Stimulated activated CD4-positive, alpha-beta T cell treated with anti-CD3 and anti-CD28 coated beads, Interleukin-12 subunit alpha, Interleukin-12 subunit beta, amount 100 ng/mL, for 48 hours (primary cell): ENCODE data around the gene NF2.
"Not testable (repeated sequence)": the region's sequence is repeated elsewhere in the genome, so short reads cannot be mapped to it uniquely, and the experiment has no call there.

Experiments
- DNase-seq, 3 donors: peaks; one replicate each; pipeline ENCODE4 v3.0.0-alpha.2; 2020; ENCODE audit warnings: low read depth in 2 of 3, low spot score in 1 of 3

NF2 gene

GRCh38 chr22:29594447-29594846 is 9.0 kb upstream of the NF2 start:
- DNase-seq, result not testable (repeated sequence)

- DNase-seq, result no peak
Observed at GRCh38 chr22:29596408-29596807, 7.0 kb upstream of the NF2 start.

DNA sequence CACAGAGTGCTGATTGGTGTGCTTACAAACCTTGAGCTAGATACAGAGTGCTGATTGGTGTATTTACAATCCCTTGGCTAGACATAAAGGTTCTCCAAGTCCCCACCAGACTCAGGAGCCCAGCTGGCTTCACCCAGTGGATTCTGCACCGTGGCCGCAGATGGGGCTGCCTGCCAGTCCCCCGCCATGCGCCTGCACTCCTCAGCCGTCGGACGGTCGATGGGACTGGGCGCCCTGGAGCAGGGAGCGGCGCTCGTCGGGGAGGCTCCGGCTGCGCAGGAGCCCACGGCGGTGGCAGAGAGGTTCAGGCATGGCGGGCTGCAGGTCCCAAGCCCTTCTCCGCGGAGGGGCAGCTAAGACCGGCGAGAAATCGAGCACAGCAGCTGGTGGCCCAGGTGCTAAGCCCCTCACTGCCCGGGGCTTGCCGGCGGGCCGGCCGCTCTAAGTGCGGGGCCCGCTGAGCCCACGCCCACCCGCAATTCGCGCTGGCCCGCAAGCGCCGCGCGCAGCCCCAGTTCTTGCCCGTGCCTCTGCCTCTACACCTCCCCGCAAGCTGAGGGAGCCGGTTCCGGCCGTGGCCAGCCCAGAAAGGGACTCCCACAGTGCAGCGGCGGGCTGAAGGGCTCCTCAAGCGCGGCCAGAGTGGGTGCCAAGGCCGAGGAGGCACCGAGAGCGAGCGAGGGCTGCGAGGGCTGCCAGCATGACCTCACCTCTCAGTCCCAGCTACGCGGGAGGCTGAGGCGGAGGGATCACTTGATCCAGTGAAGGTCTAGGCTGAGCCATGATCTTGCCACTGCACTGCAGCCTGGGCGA is 5.4 kb upstream of the NF2 start:
- not testable (repeated sequence) for DNase-seq

DNA sequence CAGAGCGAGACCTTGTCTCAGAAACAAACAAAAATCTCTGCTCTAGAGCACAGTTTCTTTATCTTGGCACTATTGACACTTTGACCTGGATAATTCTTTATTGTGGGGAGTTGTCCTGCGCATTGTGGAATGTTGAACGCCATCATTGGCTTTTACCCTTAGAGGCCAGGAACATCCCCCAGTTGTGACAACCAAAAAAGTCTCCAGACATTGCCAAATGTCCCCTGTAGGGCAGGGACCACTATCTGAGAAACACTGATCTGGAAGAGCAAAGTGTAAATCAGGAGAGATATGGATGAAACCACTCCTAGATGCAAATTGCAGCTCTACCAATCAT is 4.8 kb upstream of the NF2 start:
- DNase-seq, result no peak

- DNase-seq, result peak in 1 of 3 donors; percentile 22
Observed at GRCh38 chr22:29604076-29604360, 585 bp downstream of the NF2 start.

- DNase-seq, result no peak
Observed at GRCh38 chr22:29605527-29605850, 2.1 kb downstream of the NF2 start.

- no peak for DNase-seq
Observed at GRCh38 chr22:29606320-29606719, 2.9 kb downstream of the NF2 start.

DNA sequence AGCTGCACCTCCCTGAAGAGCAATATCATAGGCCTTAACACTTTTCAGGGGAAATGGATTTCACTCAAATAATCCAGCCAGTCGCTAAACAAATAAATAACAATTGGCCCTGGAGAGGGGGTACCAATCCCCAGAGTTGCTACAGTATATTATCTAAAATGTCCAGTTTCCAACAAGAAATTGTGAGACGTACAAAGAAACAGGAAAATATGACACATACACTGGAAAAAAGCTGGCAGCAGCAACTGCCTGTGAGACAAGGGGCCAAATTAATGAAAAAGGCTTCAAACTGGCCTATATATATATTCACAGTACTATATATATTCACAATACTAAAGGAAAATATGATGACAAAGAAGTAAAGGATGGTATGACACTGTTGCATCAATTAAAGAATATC is 4.0 kb downstream of the NF2 start:
- no peak for DNase-seq

DNA sequence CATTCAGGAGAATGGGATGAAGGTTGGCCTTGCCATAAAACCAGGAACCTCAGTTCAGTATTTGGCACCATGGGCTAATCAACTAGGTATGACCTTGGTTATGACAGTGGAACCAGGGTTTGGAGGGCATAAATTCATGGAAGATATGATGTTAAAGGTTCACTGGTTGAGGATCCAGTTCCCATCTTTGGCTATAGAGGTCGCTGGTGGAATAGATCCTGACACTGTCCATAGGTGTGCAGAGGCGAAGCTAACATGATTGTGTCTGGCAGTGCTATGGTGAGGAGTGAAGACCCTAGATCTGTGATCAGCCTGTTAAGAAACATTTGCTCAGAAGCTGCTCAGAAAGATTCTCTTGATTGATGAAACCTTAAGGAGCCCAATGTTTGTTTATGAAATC is 5.7 kb downstream of the NF2 start:
- DNase-seq, result no peak

DNA sequence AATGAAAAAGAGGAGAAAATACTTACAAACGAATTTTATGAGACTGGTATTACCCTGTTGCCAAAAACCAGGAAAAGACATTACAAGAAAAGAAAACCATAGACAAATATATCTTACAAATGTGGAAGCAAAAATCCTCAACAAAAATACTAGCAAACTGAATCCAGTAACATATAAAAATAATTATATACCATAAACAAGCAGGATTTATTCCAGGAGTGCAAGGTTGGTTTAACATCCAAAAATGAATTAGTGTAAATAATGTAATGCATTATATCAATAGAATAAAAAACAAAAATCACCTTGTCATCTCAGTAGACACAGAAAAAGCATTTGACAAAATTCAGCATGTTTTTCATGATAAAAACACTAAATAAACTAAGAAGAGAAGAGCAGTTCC is 7.3 kb downstream of the NF2 start:
- DNase-seq, result no peak

- DNase-seq, result no peak
Observed at GRCh38 chr22:29615705-29616327, 12.4 kb downstream of the NF2 start.

- no peak for DNase-seq
Observed at GRCh38 chr22:29617922-29618629, 14.6 kb downstream of the NF2 start.

DNA sequence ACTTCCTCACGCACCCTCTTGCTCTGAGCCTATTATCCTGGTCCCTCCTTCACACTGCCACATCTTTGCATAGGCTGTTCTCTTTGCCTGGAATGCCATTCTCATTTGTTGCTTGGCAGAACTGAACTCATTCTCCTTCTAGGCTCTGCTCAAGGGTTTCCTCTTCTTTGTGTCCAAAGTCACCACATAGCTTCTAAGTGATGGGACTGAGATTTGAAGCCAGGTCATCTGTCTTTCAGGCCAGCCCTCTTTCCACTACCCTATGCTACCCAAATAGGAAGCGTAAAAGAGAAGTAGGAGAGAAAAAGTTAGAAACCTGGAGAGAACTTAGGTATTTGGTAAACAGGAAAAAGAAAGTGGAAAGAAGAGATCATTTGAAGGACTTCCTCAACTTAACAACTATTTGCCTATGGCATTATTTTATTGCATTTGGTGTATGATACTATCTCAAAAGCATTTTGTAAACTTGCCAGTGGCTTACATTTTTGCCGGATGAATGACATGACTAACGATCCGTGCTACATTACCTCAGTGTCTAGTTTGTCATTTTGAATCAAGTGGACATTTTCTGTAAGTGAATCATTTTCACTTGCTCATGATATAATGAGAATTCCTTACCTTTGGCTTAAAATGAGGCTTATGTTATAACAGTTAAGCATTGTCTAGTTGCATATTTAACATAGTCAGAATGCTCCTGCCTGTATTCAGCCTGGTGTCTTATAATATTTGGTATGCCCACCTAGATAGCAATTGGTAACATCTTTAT is 18.5 kb downstream of the NF2 start:
- DNase-seq, result no peak

GRCh38 chr22:29623059-29623458 is 19.6 kb downstream of the NF2 start:
- DNase-seq, result no peak

DNA sequence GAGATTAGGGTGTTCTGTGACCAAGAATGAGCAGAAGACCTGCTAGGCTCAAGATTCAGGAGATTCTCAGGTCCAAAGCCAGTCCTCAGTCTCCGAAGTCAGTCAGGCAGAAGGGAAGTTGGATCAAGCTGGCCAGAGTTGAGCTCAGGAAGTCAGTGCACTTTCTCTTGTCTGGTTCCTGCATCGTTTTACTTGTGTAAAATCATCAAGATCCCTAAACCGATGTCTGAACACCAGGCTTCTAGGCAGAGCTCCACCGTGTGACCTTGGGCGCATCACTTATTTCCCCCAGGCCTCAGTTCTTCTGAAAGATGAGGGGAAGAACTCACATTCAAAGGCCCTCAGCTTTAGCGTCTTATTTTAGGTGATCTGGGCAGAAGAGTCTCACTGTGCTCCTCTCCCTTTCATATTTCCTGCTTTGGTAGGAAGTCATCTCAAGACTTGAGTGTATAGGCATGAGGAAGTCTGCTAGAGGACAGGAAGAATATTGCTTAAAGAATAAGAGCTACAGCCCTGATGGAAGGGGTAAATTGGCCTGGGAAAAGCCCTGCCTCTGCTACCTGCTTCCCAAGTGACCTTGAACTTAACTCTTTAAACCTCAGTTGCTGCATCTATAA is 20.2 kb downstream of the NF2 start:
- DNase-seq, result no peak

DNA sequence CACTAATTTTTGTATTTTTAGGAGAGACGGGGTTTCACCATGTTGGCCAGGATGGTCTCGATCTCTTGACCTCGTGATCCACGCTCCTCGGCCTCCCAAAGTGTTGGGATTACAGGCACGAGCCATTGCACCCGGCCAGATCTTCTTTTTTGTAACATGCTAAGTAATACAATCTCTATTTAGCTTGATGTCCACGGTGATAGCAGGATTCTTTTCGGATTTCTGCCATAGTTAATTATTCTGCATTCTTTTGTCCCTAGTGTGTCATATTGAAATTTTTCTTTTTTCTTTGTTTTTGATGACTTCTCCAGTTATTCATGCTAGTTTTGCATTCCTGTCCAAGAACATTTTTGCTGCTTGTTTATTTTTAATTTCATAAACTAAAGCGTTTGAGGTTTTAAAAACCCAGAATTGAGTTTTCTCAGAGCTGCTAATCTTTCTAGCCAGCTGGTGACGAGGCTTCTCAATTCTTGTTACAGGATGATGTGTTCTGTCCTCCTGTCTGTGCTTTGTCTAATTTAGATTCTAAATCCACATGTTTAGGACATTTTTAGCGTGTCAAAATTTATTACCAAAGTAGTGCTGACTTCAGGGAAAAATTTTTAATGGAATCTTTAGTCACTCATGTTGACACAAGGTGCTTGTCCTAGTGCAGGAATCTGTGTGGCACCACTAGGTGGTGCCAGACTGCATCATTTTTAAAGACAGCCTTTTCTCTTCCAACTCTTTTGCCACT is 21.8 kb downstream of the NF2 start:
- no peak for DNase-seq

- DNase-seq, result no peak
Observed at GRCh38 chr22:29626497-29627195, 23.2 kb downstream of the NF2 start.

DNA sequence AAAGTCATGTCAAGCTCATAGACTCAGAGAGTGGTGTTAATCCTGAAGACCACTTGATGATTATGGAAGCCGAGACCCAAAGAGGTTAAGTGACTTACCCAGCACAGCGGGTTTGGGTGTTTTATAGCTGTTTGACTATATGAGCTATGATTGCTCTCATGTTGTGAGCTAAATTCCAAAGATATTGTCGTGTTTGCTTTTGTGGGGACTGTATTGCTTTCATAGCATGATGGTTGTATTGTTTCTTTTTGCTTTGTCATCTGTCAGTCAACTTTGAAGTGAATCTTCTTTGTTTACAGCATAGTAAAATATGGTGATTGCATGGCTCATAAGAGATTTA is 23.7 kb downstream of the NF2 start:
- DNase-seq, result no peak

DNA sequence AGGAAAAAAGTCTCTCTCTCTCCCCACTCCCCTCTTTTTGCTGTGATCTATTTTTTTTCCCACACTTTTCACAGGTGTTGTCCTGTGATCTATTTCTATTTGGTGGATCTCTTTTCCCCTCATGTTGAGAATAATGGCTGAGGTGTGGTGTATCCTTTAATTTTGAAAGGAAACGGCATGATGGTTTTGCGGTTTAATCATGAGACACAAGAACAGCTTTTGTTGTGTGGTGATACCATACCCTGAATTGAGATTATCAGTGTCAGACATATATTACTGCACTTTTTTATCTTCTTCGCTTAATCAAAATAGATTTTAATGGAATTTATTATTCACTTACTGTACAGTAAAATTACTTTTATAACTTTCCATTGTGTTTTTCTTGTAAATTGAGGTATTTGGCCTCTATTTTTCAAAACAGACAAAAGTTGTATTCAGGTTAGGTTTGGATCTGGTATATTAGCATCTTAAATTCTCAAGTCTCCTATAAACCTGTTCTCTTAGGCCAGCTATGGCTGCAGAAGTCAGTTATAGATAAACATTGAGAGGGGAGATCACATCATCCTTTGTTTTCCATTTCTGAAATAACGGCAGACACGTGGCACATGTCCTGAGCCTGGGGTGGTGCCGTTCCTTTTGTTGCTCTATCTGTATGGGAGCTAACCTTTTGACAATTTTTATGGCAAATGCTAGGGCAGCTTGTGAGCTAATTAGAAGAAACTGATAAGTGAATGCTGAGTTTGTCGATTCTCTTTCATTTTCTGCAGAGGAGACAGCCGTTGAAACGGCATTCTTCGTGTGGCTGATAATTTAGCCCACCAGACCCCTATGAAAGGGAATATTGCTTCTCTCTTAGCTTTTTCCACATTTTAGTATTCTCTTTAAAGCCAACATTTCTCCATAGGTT is 25.8 kb downstream of the NF2 start:
- DNase-seq, result no peak
